Large intestine (tissue), 3 donors: ENCODE measurements around the gene APOBEC3G. TPM values are rescaled to one million over a fixed set of nuclear protein-coding genes. Genes with fewer than 3 reads are reported as not detected.

Source experiments
- DNase-seq, 2 donors: peaks; one replicate each; pipeline versions ENCODE4 v3.0.0 to v3.0.0-alpha.2; 2013
- H3K27ac ChIP-seq: one replicate; pipeline ENCODE4 v1.5.1; 2013; ENCODE audit warnings: low read length
- H3K27me3 ChIP-seq: 2 replicates; pipeline ENCODE4 v1.6.1; 2013; ENCODE audit warnings: low read length; ENCODE audit not compliant: control insufficient read depth, insufficient read depth
- H3K36me3 ChIP-seq: 2 replicates; pipeline ENCODE4 v1.6.1; 2013; ENCODE audit warnings: low read length; ENCODE audit not compliant: control insufficient read depth, insufficient read depth
- H3K4me1 ChIP-seq: one replicate; pipeline ENCODE4 v1.6.1; 2013; ENCODE audit warnings: low read length; ENCODE audit not compliant: control insufficient read depth, insufficient read depth
- H3K4me3 ChIP-seq: one replicate; pipeline ENCODE4 v1.5.1; 2013; ENCODE audit warnings: low read length
- H3K9me3 ChIP-seq: one replicate; pipeline ENCODE4 v1.6.1; 2013; ENCODE audit warnings: mild to moderate bottlenecking, low read depth, low read length, moderate library complexity; ENCODE audit not compliant: control insufficient read depth
- WGBS: methylation state at CpG from one replicate; pipeline ENCODE4 v1.1.5; 2013; ENCODE audit warnings: low lambda C conversion rate; ENCODE audit not compliant: insufficient coverage; 5-methylcytosine and 5-hydroxymethylcytosine counted together
- polyA plus RNA-seq: library from polyadenylated mRNA; unstranded; fragments of 120-200 nt; gene quantifications from one replicate; pipeline ENCODE4 v1.2.1, GENCODE V29; 2013

APOBEC3G gene
- polyA plus RNA-seq, 1 donor = 7.0 TPM

- no peak for DNase-seq
- Histone ChIP-seq H3K9me3 (no peaks in the 10 kb centered on the region), H3K27ac (no peak overlapping the region), H3K27me3 (no peaks in the 10 kb centered on the region), H3K4me3 (no peak overlapping the region), H3K4me1 (no peaks in the 10 kb centered on the region), H3K36me3 (no peaks in the 10 kb centered on the region)
- WGBS = no CpG with 5 or more reads among the region's 2 CpGs
Measured at GRCh38 chr22:39106326-39106725, 29.3 kb downstream of the APOBEC3G start.

- no peaks in the 10 kb centered on the region for H3K36me3 ChIP-seq
Measured at GRCh38 chr22:39108487-39108886, 31.4 kb downstream of the APOBEC3G start.

GRCh38 chr22:39109361-39109760 lies 32.3 kb downstream of the APOBEC3G start:
- Histone ChIP-seq H3K27ac (no peak overlapping the region), H3K27me3 (peaks cover 10% of the 10 kb centered on the region), H3K4me3 (no peak overlapping the region), H3K36me3 (no peaks in the 10 kb centered on the region), H3K9me3 (no peaks in the 10 kb centered on the region), H3K4me1 (no peaks in the 10 kb centered on the region)
- WGBS = 79% methylated on average over 4 of the region's 9 CpGs
- no peak for DNase-seq

More at GRCh38 chr22:39108487-39108886, 31.4 kb downstream of the APOBEC3G start:
- H3K4me3 ChIP-seq = no peak overlapping the region
- no peak overlapping the region for H3K27ac ChIP-seq
- peaks cover 1% of the 10 kb centered on the region for H3K27me3 ChIP-seq
- DNase-seq = no peak
- WGBS = 85% methylated on average over 2 of the region's 4 CpGs
- no peaks in the 10 kb centered on the region for H3K9me3 ChIP-seq
- H3K4me1 ChIP-seq = no peaks in the 10 kb centered on the region

GRCh38 chr22:39110631-39111561 lies 33.8 kb downstream of the APOBEC3G start:
- DNase-seq = peak in 1 of 2 donors; percentile 22
- H3K4me3 ChIP-seq = no peak overlapping the region
- H3K36me3 ChIP-seq = no peaks in the 10 kb centered on the region
- H3K9me3 ChIP-seq = no peaks in the 10 kb centered on the region
- H3K27me3 ChIP-seq = peaks cover 23% of the 10 kb centered on the region
- no peaks in the 10 kb centered on the region for H3K4me1 ChIP-seq
- no peak overlapping the region for H3K27ac ChIP-seq
- WGBS = 80% methylated on average over 1 of the region's 15 CpGs

GRCh38 chr22:39114112-39114511 lies 37.0 kb downstream of the APOBEC3G start:
- no CpG with 5 or more reads among the region's 6 CpGs for WGBS
- Histone ChIP-seq H3K9me3 (no peaks in the 10 kb centered on the region), H3K27me3 (peaks cover 27% of the 10 kb centered on the region), H3K4me1 (no peaks in the 10 kb centered on the region), H3K36me3 (no peaks in the 10 kb centered on the region), H3K4me3 (no peak overlapping the region), H3K27ac (no peak overlapping the region)
- DNase-seq = no peak

- no peak for DNase-seq
- H3K27ac ChIP-seq = no peak overlapping the region
- no CpG with 5 or more reads among the region's 2 CpGs for WGBS
- H3K4me3 ChIP-seq = no peak overlapping the region
- H3K36me3 ChIP-seq = no peaks in the 10 kb centered on the region
- no peaks in the 10 kb centered on the region for H3K4me1 ChIP-seq
- peaks cover 27% of the 10 kb centered on the region for H3K27me3 ChIP-seq
- no peaks in the 10 kb centered on the region for H3K9me3 ChIP-seq
Measured at GRCh38 chr22:39115570-39115969, 38.5 kb downstream of the APOBEC3G start.

- no peak overlapping the region for H3K27ac ChIP-seq
- no peaks in the 10 kb centered on the region for H3K36me3 ChIP-seq
- H3K9me3 ChIP-seq = no peaks in the 10 kb centered on the region
- H3K4me3 ChIP-seq = no peak overlapping the region
- DNase-seq = no peak
- WGBS = 56% methylated on average over 1 of the region's 9 CpGs
- H3K4me1 ChIP-seq = no peaks in the 10 kb centered on the region
- H3K27me3 ChIP-seq = peaks cover 27% of the 10 kb centered on the region
Measured at GRCh38 chr22:39115977-39116621, 39.0 kb downstream of the APOBEC3G start.

GRCh38 chr22:39117585-39118191 lies 40.6 kb downstream of the APOBEC3G start:
- no CpG with 5 or more reads among the region's 14 CpGs for WGBS
- H3K27ac ChIP-seq = no peak overlapping the region
- peak; percentile 53 to 59 for DNase-seq
- no peak overlapping the region for H3K4me3 ChIP-seq
- H3K9me3 ChIP-seq = no peaks in the 10 kb centered on the region
- no peaks in the 10 kb centered on the region for H3K4me1 ChIP-seq
- H3K27me3 ChIP-seq = peaks cover 27% of the 10 kb centered on the region
- no peaks in the 10 kb centered on the region for H3K36me3 ChIP-seq

GRCh38 chr22:39120983-39121382 lies 43.9 kb downstream of the APOBEC3G start:
- H3K9me3 ChIP-seq = no peaks in the 10 kb centered on the region
- no peak for DNase-seq
- no peaks in the 10 kb centered on the region for H3K36me3 ChIP-seq
- H3K4me3 ChIP-seq = no peak overlapping the region
- H3K4me1 ChIP-seq = no peaks in the 10 kb centered on the region
- peaks cover 2% of the 10 kb centered on the region for H3K27me3 ChIP-seq
- 90% methylated on average over 2 of the region's 4 CpGs for WGBS
- H3K27ac ChIP-seq = no peak overlapping the region

- WGBS = no CpG with 5 or more reads among the region's 17 CpGs
- H3K9me3 ChIP-seq = no peaks in the 10 kb centered on the region
- H3K4me3 ChIP-seq = no peak overlapping the region
Measured at GRCh38 chr22:39122772-39123470, 45.8 kb downstream of the APOBEC3G start.

More at GRCh38 chr22:39122772-39123470, 45.8 kb downstream of the APOBEC3G start:
- H3K27ac ChIP-seq = no peak overlapping the region
- no peak for DNase-seq
- H3K4me1 ChIP-seq = no peaks in the 10 kb centered on the region
- H3K27me3 ChIP-seq = no peaks in the 10 kb centered on the region
- no peaks in the 10 kb centered on the region for H3K36me3 ChIP-seq
